ENCODE data around the gene BBX.

- TF ChIP-seq, protein P1, sequence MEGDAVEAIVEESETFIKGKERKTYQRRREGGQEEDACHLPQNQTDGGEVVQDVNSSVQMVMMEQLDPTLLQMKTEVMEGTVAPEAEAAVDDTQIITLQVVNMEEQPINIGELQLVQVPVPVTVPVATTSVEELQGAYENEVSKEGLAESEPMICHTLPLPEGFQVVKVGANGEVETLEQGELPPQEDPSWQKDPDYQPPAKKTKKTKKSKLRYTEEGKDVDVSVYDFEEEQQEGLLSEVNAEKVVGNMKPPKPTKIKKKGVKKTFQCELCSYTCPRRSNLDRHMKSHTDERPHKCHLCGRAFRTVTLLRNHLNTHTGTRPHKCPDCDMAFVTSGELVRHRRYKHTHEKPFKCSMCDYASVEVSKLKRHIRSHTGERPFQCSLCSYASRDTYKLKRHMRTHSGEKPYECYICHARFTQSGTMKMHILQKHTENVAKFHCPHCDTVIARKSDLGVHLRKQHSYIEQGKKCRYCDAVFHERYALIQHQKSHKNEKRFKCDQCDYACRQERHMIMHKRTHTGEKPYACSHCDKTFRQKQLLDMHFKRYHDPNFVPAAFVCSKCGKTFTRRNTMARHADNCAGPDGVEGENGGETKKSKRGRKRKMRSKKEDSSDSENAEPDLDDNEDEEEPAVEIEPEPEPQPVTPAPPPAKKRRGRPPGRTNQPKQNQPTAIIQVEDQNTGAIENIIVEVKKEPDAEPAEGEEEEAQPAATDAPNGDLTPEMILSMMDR (IDR thresholded peaks at IDR 0.05), result no peak
- TF ChIP-seq POLR2A (IDR thresholded peaks at IDR 0.05), result no peak
Measured at GRCh38 chr3:107561980-107562379, 39.2 kb downstream of the BBX start.

All from lower leg skin (tissue), 3 donors.